ENCODE data around the gene PKP1.

DNA sequence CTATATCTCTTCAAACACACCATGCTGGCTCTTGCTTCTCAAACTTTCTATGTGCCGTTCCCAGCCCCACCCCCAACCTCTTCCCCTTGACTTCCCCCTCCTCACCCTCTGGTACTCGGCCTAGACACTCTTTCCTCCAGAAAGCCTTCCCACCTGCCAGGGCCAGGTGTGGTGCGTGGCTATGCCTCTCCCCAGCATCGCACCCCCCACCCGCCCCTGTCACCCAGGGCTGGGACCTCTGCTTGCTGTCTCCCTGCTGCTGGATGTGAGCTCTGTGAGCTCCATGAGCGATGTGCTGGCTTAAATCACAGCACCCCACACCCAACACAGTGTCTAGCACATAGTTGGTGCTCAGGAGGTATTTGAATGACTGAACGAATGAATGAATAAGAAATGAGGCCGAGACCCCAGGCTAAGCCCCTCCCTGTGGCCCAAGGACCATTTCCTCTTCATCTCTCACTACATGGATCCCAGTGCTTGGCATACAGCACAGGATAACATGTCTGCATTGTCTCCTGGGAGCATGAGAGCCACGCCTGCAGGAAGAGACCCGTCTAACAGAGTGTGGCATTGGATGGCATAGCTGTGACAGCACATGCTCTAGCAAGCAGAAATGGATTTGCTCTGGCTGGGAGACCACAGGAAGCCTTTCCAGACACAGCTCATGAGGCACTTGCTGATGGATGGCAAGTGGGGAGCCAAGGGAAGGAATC, 74.5 kb downstream of the PKP1 start:
- TF ChIP-seq, protein P1, sequence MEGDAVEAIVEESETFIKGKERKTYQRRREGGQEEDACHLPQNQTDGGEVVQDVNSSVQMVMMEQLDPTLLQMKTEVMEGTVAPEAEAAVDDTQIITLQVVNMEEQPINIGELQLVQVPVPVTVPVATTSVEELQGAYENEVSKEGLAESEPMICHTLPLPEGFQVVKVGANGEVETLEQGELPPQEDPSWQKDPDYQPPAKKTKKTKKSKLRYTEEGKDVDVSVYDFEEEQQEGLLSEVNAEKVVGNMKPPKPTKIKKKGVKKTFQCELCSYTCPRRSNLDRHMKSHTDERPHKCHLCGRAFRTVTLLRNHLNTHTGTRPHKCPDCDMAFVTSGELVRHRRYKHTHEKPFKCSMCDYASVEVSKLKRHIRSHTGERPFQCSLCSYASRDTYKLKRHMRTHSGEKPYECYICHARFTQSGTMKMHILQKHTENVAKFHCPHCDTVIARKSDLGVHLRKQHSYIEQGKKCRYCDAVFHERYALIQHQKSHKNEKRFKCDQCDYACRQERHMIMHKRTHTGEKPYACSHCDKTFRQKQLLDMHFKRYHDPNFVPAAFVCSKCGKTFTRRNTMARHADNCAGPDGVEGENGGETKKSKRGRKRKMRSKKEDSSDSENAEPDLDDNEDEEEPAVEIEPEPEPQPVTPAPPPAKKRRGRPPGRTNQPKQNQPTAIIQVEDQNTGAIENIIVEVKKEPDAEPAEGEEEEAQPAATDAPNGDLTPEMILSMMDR (conservative IDR thresholded peaks at IDR 0.05; ENCODE audit: low read depth, low read length), result no peak
- TF ChIP-seq POLR2A (IDR thresholded peaks at IDR 0.05; ENCODE audit: low read depth, low read length) (no peak), MXI1 (IDR thresholded peaks at IDR 0.05; ENCODE audit: borderline replicate concordance, low read depth, low read length) (no peak), CHD1 (IDR thresholded peaks at IDR 0.05; ENCODE audit: low read depth, low read length) (no peak)
- TF ChIP-seq, protein P2, sequence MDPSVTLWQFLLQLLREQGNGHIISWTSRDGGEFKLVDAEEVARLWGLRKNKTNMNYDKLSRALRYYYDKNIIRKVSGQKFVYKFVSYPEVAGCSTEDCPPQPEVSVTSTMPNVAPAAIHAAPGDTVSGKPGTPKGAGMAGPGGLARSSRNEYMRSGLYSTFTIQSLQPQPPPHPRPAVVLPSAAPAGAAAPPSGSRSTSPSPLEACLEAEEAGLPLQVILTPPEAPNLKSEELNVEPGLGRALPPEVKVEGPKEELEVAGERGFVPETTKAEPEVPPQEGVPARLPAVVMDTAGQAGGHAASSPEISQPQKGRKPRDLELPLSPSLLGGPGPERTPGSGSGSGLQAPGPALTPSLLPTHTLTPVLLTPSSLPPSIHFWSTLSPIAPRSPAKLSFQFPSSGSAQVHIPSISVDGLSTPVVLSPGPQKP (IDR thresholded peaks at IDR 0.05; ENCODE audit: borderline replicate concordance, low read depth, low read length), result no peak

Data from IMR-90 (cell line).